HepG2 (cell line): ENCODE results near the gene FGF14. TPM values are rescaled to one million over a fixed set of nuclear protein-coding genes. Genes with fewer than 3 reads are reported as not detected.

Experiments
- ATAC-seq: fragments of 200-7000 bp; cut with Tn5 transposase; 3 replicates; pipeline ENCODE4 v1.9.1; 2020; ENCODE audit warnings: mild to moderate bottlenecking, moderate library complexity
- BruUV-seq: library from RNA; stranded (reverse); fragments of 400-500 nt; replicated peaks from 2 replicates; lab custom pipeline; 2021; lab: Mats Ljungman, UMichigan
- CTCF ChIA-PET: fragments of 300-600 bp; formaldehyde crosslinking; extraction: SDS; loops from one replicate; lab custom pipeline; 2021; ENCODE audit warnings: low total read pairs, inconsistent platforms, low intra/inter-chr PET ratio; lab: Yijun Ruan, JAX
- POLR2A ChIA-PET: fragments of 350-600 bp; sonication (Branson Sonifier 250); formaldehyde crosslinking; loops from one replicate; lab custom pipeline; 2020; ENCODE audit warnings: antibody characterized with exemption, inconsistent platforms; lab: Yijun Ruan, JAX
- DNase-seq: peaks from one replicate; pipeline ENCODE4 v3.0.0-alpha.2; 2015; ENCODE audit warnings: low spot score
- FAIRE-seq: peaks from 3 replicates; lab custom pipeline; 2011; peaks lifted over from hg19 to GRCh38; lab: Jason Lieb, UNC
- H2AFZ ChIP-seq: one replicate; pipeline ENCODE4 v1.6.1; 2011; ENCODE audit warnings: low read length, inconsistent platforms
- H3K27ac ChIP-seq: fragments of 300-600 bp; 3 replicates; pipeline ENCODE4 v1.8.0; 2011; ENCODE audit warnings: mixed run types, mild to moderate bottlenecking, mixed read lengths, low read length, inconsistent platforms; ENCODE audit not compliant: insufficient read depth; ENCODE audit errors: extremely low read length
- H3K27me3 ChIP-seq, 2 experiments: fragments of 200-600 bp in 1 of 2; 2 replicates in 1 of 2; 3 replicates in 1 of 2; pipeline versions ENCODE4 v1.6.0 to v1.8.0; 2011; ENCODE audit warnings: low read length in 2 of 2, mild to moderate bottlenecking in 2 of 2, moderate library complexity in 2 of 2, inconsistent platforms in 1 of 2; ENCODE audit not compliant: insufficient read depth in 2 of 2, control insufficient read depth in 1 of 2
- H3K36me3 ChIP-seq, 2 experiments: fragments of 200-600 bp in 1 of 2; replicated peaks in 1 of 2; 2 replicates in 1 of 2; 3 replicates in 1 of 2; pipeline versions ENCODE4 v1.5.1 to v1.8.0; 2011; ENCODE audit warnings: low read length in 2 of 2, inconsistent platforms in 1 of 2; ENCODE audit not compliant: insufficient read depth in 2 of 2, control insufficient read depth in 1 of 2
- H3K4me1 ChIP-seq: 2 replicates; pipeline ENCODE4 v1.5.1; 2012; ENCODE audit warnings: low read length, inconsistent platforms; ENCODE audit not compliant: insufficient read depth
- H3K4me2 ChIP-seq: 2 replicates; pipeline ENCODE4 v1.6.0; 2011; ENCODE audit warnings: low read depth, low read length, inconsistent platforms
- H3K4me3 ChIP-seq, 3 experiments: fragments of 200-600 bp in 1 of 3; sonication (generic), shearing (Covaris generic) in 1 of 3; replicated peaks in 1 of 3; 2 replicates each; pipeline ENCODE4 v1.5.1; 2011 to 2016; ENCODE audit warnings: low read length in 3 of 3, inconsistent platforms in 2 of 3, low read depth in 2 of 3, mild to moderate bottlenecking in 2 of 3, control low read depth in 1 of 3, mixed read lengths in 1 of 3; ENCODE audit not compliant: insufficient read depth in 1 of 3
- H3K79me2 ChIP-seq: one replicate; pipeline ENCODE4 v1.6.1; 2011; ENCODE audit warnings: low read length, inconsistent platforms; ENCODE audit not compliant: insufficient read depth
- H3K9ac ChIP-seq: 2 replicates; pipeline ENCODE4 v1.6.0; 2011; ENCODE audit warnings: mild to moderate bottlenecking, low read depth, low read length, inconsistent platforms; ENCODE audit not compliant: insufficient read depth
- H3K9me3 ChIP-seq: 2 replicates; pipeline ENCODE4 v1.5.1; 2012; ENCODE audit warnings: mild to moderate bottlenecking, low read length
- H4K20me1 ChIP-seq: 2 replicates; pipeline ENCODE4 v1.6.0; 2011; ENCODE audit warnings: inconsistent platforms, mild to moderate bottlenecking, low read length, moderate library complexity; ENCODE audit not compliant: insufficient read depth
- ARID2 ChIP-seq: sonication (generic); formaldehyde crosslinking; IDR thresholded peaks from 2 replicates; pipeline ENCODE4 v1.8.1; 2022; ENCODE audit warnings: mild to moderate bottlenecking, missing genetic modification reagents, borderline replicate concordance
- ATF2 ChIP-seq: sonication (generic); formaldehyde crosslinking; IDR thresholded peaks from 2 replicates; pipeline ENCODE4 v1.4.0; 2020; ENCODE audit warnings: missing genetic modification reagents
- ATF3 ChIP-seq: sonication (generic); formaldehyde crosslinking; IDR thresholded peaks from 2 replicates; pipeline ENCODE4 v1.4.0; 2020; ENCODE audit warnings: missing genetic modification reagents
- BRD4 ChIP-seq: sonication (generic); formaldehyde crosslinking; IDR thresholded peaks from 2 replicates; pipeline ENCODE4 v1.4.0; 2020; ENCODE audit warnings: missing genetic modification reagents
- BRF2 ChIP-seq: sonication (generic); formaldehyde crosslinking; IDR thresholded peaks from 2 replicates; pipeline ENCODE4 v1.8.1; 2022; ENCODE audit warnings: mild to moderate bottlenecking, missing genetic modification reagents
- CEBPZ ChIP-seq: IDR thresholded peaks from 2 replicates; pipeline ENCODE4 v1.6.1; 2012; ENCODE audit warnings: low read length, improper control_type of control experiment
- CREBL2 ChIP-seq: sonication (generic); formaldehyde crosslinking; IDR thresholded peaks from 2 replicates; pipeline ENCODE4 v1.8.1; 2023; ENCODE audit warnings: missing genetic modification reagents, mild to moderate bottlenecking, borderline replicate concordance
- CREM ChIP-seq, 2 experiments: sonication (generic) in 1 of 2; formaldehyde crosslinking in 1 of 2; IDR thresholded peaks; 2 replicates each; pipeline versions ENCODE4 v1.4.0 to v1.6.1; 2016 to 2020; ENCODE audit warnings: antibody characterized with exemption in 1 of 2, mild to moderate bottlenecking in 1 of 2, missing genetic modification reagents in 1 of 2
- DRAP1 ChIP-seq: IDR thresholded peaks from 2 replicates; pipeline ENCODE4 v1.6.1; 2016; ENCODE audit warnings: missing genetic modification reagents, missing compliant biosample characterization
- MIXL1 ChIP-seq: IDR thresholded peaks from 2 replicates; pipeline ENCODE4 v1.6.1; 2016
- PHB2 ChIP-seq: fragments of 450-650 bp; IDR thresholded peaks from 2 replicates; pipeline ENCODE4 v1.6.1; 2018; ENCODE audit not compliant: partially characterized antibody
- SMARCE1 ChIP-seq: fragments of 450-650 bp; IDR thresholded peaks from 2 replicates; pipeline ENCODE4 v1.6.1; 2017; ENCODE audit warnings: borderline replicate concordance
- SNRNP70 ChIP-seq: fragments of 200-400 bp; formaldehyde crosslinking; IDR thresholded peaks from 2 replicates; pipeline ENCODE4 v1.6.1; 2017; ENCODE audit warnings: mild to moderate bottlenecking, low read depth, low read length, moderate library complexity
- TEAD2 ChIP-seq: sonication (generic); formaldehyde crosslinking; IDR thresholded peaks from 2 replicates; pipeline ENCODE4 v1.9.0; 2021; ENCODE audit warnings: missing genetic modification reagents
- XBP1 ChIP-seq: sonication (generic); formaldehyde crosslinking; IDR thresholded peaks from 2 replicates; pipeline ENCODE4 v1.5.0; 2020; ENCODE audit warnings: missing genetic modification reagents
- ZFP36 ChIP-seq: fragments of 150-350 bp; IDR thresholded peaks from 2 replicates; pipeline ENCODE4 v1.6.1; 2018; ENCODE audit warnings: borderline replicate concordance, low read length, low read depth; ENCODE audit not compliant: partially characterized antibody
- ZKSCAN1 ChIP-seq: fragments of 150-350 bp; IDR thresholded peaks from 2 replicates; pipeline ENCODE4 v1.6.1; 2014; ENCODE audit warnings: low read length
- ZNF24 ChIP-seq: fragments of 450-650 bp; IDR thresholded peaks from 2 replicates; pipeline ENCODE4 v1.6.1; 2017; ENCODE audit warnings: antibody characterized with exemption, mild to moderate bottlenecking
- ZNF253 ChIP-seq: sonication (generic); formaldehyde crosslinking; IDR thresholded peaks from 2 replicates; pipeline ENCODE4 v1.8.0; 2022; ENCODE audit warnings: mild to moderate bottlenecking, missing genetic modification reagents, borderline replicate concordance
- ZNF549 ChIP-seq: sonication (generic); formaldehyde crosslinking; IDR thresholded peaks from 2 replicates; pipeline ENCODE4 v1.5.0; 2020; ENCODE audit warnings: missing genetic modification reagents
- WGBS: methylation state at CpG from one replicate; pipeline ENCODE4 v1.1.6; 2017; ENCODE audit warnings: low lambda C conversion rate; 5-methylcytosine and 5-hydroxymethylcytosine counted together
- in situ Hi-C: cut with HindIII; loops from 2 replicates; pipeline ENCODE4 v1.10.0; 2017; ENCODE audit warnings: low pct_unique_long_range_greater_than_20kb; ENCODE audit not compliant: extremely low pct_ligation_motif_present
- intact Hi-C: fragments of 100-400 bp; cut with micrococcal nuclease; formaldehyde crosslinking; loops from one replicate; pipeline ENCODE4 v1.10.0; 2022; ENCODE audit not compliant: unreplicated experiment
- polyA plus RNA-seq, 8 experiments: library from polyadenylated mRNA; depleted of rRNA in 3 of 8; stranded (reverse) in 7 of 8; unstranded in 1 of 8; fragments of >200 nt; fragmentation: Illumina TruSeq in 4 of 8; extraction: Trizol in 4 of 8; gene quantifications; 2 replicates each; pipeline versions ENCODE4 v1.2.1 to v1.2.3, GENCODE V29; 2011 to 2016; ENCODE audit warnings: low read depth in 4 of 8, missing spikeins in 1 of 8, mixed read lengths in 1 of 8; ENCODE audit not compliant: insufficient read depth in 1 of 8
- total RNA-seq, 5 experiments: library from RNA; depleted of rRNA; stranded (reverse); fragments of >200 nt; fragmentation: Illumina TruSeq; extraction: Trizol; gene quantifications; 2 replicates each; pipeline ENCODE4 v1.2.3, GENCODE V29; 2016; ENCODE audit warnings: low read depth in 1 of 5

FGF14 gene
- total and polyA plus RNA-seq, 2 of the 13 experiments (the other 11 are each of a cell fraction or from before 2014, with no cell fraction given), result not detected

- intact Hi-C loops (no loop called here), in situ Hi-C loops (no loop called here)
- H3K9me3 ChIP-seq, result no peaks in the 10 kb centered on the region
- no peak overlapping the region for H3K9ac ChIP-seq
- DNase-seq (no peak), FAIRE-seq (no peak), ATAC-seq (no peak)
- no peak overlapping the region for H2AFZ ChIP-seq
- no peaks in the 10 kb centered on the region for H3K4me1 ChIP-seq
- H3K27me3 ChIP-seq, result no peaks in the 10 kb centered on the region; a peak in 1 of 5 replicates
- no peak overlapping the region for H3K4me3 ChIP-seq
- no peak overlapping the region for H3K4me2 ChIP-seq
- CTCF ChIA-PET, result no interaction called here
- POLR2A ChIA-PET, result no interaction called here
- no peaks in the 10 kb centered on the region for H3K36me3 ChIP-seq
- H3K79me2 ChIP-seq, result no peaks in the 10 kb centered on the region
- BruUV-seq, result no TSS peak
- 4% methylated on average over 5 of the region's 5 CpGs for WGBS
- no peak overlapping the region for H3K27ac ChIP-seq
- no peaks in the 10 kb centered on the region for H4K20me1 ChIP-seq
- TF ChIP-seq ATF3 (no peak), TEAD2 (CRISPR knock-in tag) (no peak), MIXL1 (CRISPR knock-in tag) (no peak), ZNF549 (CRISPR knock-in tag) (no peak), SMARCE1 (no peak), DRAP1 (CRISPR knock-in tag) (no peak), XBP1 (CRISPR knock-in tag) (no peak), ZFP36 (no peak), CEBPZ (no peak), BRF2 (CRISPR knock-in tag) (no peak), ARID2 (CRISPR knock-in tag) (no peak), ZNF253 (CRISPR knock-in tag) (no peak), ZNF24 (no peak), ZKSCAN1 (no peak), CREBL2 (CRISPR knock-in tag) (no peak), ATF2 (CRISPR knock-in tag) (no peak), SNRNP70 (no peak), BRD4 (CRISPR knock-in tag) (no peak), PHB2 (no peak), CREM (IDR thresholded peaks at IDR 0.05) (no peak), CREM (CRISPR knock-in tag; IDR thresholded peaks at IDR 0.05) (no peak)
Measured at GRCh38 chr13:102346769-102347168, 55.1 kb downstream of the FGF14 start.
